RWPE2 (cell line): ENCODE measurements around the gene GRK2.

Experiments used
- ATAC-seq: fragments of 200-7000 bp; cut with Tn5 transposase; 3 replicates; pipeline ENCODE4 v1.9.1; 2021; ENCODE audit warnings: low read depth
- DNase-seq: peaks from one replicate; pipeline ENCODE4 v3.0.0-alpha.2; 2020; ENCODE audit warnings: low spot score
- H3K27ac ChIP-seq: fragments of 450-650 bp; 2 replicates; pipeline ENCODE4 v1.5.1; 2017; ENCODE audit warnings: mild to moderate bottlenecking; ENCODE audit not compliant: poor library complexity, severe bottlenecking
- H3K27me3 ChIP-seq: fragments of 250-450 bp; sonication (Bioruptor Pico); 2 replicates; pipeline ENCODE4 v1.5.1; 2021; ENCODE audit warnings: mild to moderate bottlenecking, moderate library complexity; ENCODE audit not compliant: insufficient read depth, poor library complexity, severe bottlenecking
- H3K36me3 ChIP-seq: fragments of 250-450 bp; sonication (Bioruptor Pico); 2 replicates; pipeline ENCODE4 v1.5.1; 2020; ENCODE audit warnings: low read depth, mild to moderate bottlenecking, moderate library complexity
- H3K4me1 ChIP-seq: fragments of 250-450 bp; sonication (Bioruptor Pico); 2 replicates; pipeline ENCODE4 v1.5.1; 2021; ENCODE audit warnings: mild to moderate bottlenecking, moderate library complexity; ENCODE audit not compliant: insufficient read depth, poor library complexity, severe bottlenecking
- H3K4me3 ChIP-seq: fragments of 250-450 bp; sonication (Bioruptor Pico); 2 replicates; pipeline ENCODE4 v1.5.1; 2021; ENCODE audit warnings: mild to moderate bottlenecking, moderate library complexity; ENCODE audit not compliant: severe bottlenecking
- H3K9me3 ChIP-seq: fragments of 250-450 bp; sonication (Bioruptor Pico); 2 replicates; pipeline ENCODE4 v1.5.1; 2021; ENCODE audit warnings: mild to moderate bottlenecking, moderate library complexity; ENCODE audit not compliant: severe bottlenecking
- TF ChIP-seq, protein P1 (sequence below): fragments of 450-650 bp; IDR thresholded peaks from one replicate; pipeline ENCODE4 v1.5.1; 2017; ENCODE audit warnings: mild to moderate bottlenecking, moderate library complexity; ENCODE audit not compliant: poor library complexity, severe bottlenecking

The GRK2 gene

DNA sequence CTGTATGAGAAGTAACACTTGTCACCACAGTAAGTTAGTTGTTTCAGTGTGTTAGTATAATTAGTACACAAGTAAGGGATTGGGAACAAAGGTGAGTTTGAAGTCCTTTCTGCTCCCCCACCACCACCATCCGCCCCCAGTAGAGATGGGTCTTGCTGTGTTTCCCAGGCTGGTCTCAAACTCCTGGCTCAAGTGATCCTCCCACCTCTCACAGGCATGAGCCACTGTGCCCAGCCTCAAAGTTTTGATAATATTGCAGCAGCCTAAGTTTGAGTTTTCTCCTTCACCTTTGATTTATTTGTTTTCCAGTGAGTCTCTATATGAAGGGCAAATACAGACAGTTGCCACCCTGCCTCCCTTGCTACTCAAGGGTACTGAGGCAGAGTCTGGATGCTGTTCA, 23.7 kb upstream of the GRK2 start:
- peaks cover 30% of the 10 kb centered on the region for H3K4me1 ChIP-seq
- ATAC-seq: no peak
- no peaks in the 10 kb centered on the region for H3K27me3 ChIP-seq
- peaks cover 52% of the 10 kb centered on the region for H3K36me3 ChIP-seq
- TF ChIP-seq, protein P1, sequence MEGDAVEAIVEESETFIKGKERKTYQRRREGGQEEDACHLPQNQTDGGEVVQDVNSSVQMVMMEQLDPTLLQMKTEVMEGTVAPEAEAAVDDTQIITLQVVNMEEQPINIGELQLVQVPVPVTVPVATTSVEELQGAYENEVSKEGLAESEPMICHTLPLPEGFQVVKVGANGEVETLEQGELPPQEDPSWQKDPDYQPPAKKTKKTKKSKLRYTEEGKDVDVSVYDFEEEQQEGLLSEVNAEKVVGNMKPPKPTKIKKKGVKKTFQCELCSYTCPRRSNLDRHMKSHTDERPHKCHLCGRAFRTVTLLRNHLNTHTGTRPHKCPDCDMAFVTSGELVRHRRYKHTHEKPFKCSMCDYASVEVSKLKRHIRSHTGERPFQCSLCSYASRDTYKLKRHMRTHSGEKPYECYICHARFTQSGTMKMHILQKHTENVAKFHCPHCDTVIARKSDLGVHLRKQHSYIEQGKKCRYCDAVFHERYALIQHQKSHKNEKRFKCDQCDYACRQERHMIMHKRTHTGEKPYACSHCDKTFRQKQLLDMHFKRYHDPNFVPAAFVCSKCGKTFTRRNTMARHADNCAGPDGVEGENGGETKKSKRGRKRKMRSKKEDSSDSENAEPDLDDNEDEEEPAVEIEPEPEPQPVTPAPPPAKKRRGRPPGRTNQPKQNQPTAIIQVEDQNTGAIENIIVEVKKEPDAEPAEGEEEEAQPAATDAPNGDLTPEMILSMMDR: no peak
- no peaks in the 10 kb centered on the region for H3K9me3 ChIP-seq
- peak overlapping the region; percentile 4 for H3K27ac ChIP-seq
- no peak overlapping the region for H3K4me3 ChIP-seq
- no peak for DNase-seq

DNA sequence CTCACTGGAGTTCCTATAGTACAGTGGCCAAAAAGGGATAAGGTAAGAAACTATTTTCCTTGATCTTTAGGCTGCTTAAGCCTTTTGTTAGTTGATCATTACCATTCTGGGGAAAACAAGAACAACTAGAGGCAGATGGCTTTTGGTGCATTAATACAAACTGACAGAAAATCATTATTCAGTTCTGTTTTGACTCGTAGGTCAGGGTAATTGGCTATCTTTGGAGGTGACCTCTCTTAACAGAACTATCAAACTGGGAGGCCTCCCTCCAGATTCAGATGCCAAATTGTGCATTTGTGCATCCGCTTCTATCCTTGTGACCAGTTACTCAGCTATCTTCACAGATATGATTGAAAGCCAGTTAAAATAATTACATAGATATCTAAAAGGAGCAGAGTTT, 23.2 kb upstream of the GRK2 start:
- Histone ChIP-seq H3K9me3 (no peaks in the 10 kb centered on the region), H3K36me3 (peaks cover 57% of the 10 kb centered on the region), H3K27me3 (no peaks in the 10 kb centered on the region), H3K27ac (peak overlapping the region; percentile 4), H3K4me3 (no peak overlapping the region), H3K4me1 (peaks cover 35% of the 10 kb centered on the region)
- TF ChIP-seq, protein P1: no peak
- ATAC-seq: no peak
- DNase-seq: no peak

DNA sequence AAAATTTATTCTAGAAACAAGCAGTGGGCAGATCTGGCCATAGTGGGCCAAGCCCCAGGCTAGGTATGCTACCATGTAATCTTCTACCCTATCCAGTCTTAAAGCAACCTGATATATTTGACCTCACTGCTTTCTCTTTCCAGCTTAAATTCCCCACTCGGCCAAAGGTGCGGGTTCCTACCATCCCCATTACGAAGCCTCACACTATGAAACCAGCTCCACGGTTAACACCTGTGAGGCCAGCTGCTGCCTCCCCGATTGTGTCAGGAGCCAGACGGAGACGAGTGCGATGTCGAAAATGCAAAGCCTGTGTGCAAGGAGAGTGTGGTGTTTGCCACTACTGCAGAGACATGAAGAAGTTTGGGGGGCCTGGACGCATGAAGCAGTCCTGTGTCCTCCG, 21.2 kb upstream of the GRK2 start:
- TF ChIP-seq, protein P1: no peak
- Histone ChIP-seq H3K9me3 (no peaks in the 10 kb centered on the region), H3K27me3 (no peaks in the 10 kb centered on the region), H3K27ac (no peak overlapping the region), H3K4me3 (no peak overlapping the region), H3K36me3 (peaks cover 77% of the 10 kb centered on the region), H3K4me1 (peaks cover 32% of the 10 kb centered on the region)
- no peak for DNase-seq
- no peak for ATAC-seq

DNA sequence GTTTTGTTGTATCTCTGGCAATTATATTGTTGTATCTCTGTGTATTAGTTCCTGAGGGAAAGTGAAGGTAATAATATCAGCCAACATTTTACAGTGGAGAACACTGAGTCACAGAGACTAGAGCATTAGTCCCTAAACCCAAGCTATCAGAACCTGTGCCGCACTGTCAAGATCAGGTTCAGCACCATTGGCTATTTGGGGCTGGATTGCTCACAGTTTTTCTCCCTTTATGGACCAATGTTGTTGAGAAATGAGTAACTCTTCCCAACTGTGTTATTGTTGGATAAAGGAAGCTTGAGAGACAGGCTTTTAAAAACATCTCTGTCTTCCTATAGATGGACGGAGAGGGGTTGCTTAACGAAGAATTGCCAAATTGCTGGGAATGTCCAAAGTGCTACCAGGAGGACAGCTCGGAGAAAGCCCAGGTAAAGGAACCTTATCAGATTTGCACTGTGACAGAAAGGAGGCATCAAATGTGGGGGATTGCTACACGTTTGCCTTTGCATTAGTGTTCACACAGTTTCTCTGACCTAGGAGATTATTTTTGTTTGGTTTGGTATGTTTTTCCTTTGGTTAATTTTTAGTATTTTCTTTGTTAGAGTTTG, 18.2 kb upstream of the GRK2 start:
- DNase-seq: no peak
- peak overlapping the region; percentile 57 for H3K27ac ChIP-seq
- no peaks in the 10 kb centered on the region for H3K27me3 ChIP-seq
- peaks cover 17% of the 10 kb centered on the region for H3K4me1 ChIP-seq
- peaks cover 93% of the 10 kb centered on the region for H3K36me3 ChIP-seq
- TF ChIP-seq, protein P1: no peak
- ATAC-seq: no peak
- H3K4me3 ChIP-seq: no peak overlapping the region
- no peaks in the 10 kb centered on the region for H3K9me3 ChIP-seq

DNA sequence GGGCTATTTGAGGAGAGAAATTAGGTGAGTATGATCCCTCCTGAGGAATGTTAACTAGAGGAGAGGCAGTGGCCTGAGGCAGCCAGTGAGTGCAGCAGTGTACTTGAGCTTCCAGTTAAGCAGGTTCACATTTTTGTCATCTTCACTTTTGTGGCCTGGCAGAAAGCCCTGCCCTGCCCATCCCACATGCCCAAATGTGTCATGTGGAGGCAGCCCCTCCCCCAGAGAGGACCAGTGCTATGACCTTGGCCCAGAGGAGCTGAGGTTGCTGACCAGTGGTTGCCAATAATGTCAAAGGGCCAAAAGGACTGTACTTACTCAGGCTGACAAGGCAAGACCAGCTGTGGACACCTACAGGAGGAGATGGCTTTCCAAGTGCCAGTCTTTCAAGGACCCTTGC, 17.6 kb upstream of the GRK2 start:
- peak; percentile 83 for ATAC-seq
- Histone ChIP-seq H3K4me3 (no peak overlapping the region), H3K27ac (peak overlapping the region; percentile 57), H3K27me3 (no peaks in the 10 kb centered on the region), H3K9me3 (no peaks in the 10 kb centered on the region), H3K4me1 (peaks cover 17% of the 10 kb centered on the region), H3K36me3 (peaks cover 93% of the 10 kb centered on the region)
- TF ChIP-seq, protein P1: no peak
- DNase-seq: peak; percentile 72
